GM12878 (cell line): Measurements from ENCODE around the gene SPAG17. TPM values are rescaled to one million over a fixed set of nuclear protein-coding genes. Genes with fewer than 3 reads are reported as not detected.

Experiments
- CHD1 ChIP-seq: IDR thresholded peaks from 2 replicates; pipeline ENCODE4 v1.6.1; 2012; ENCODE audit warnings: low read depth, low read length, improper control_type of control experiment
- E2F8 ChIP-seq: fragments of 450-650 bp; IDR thresholded peaks from 2 replicates; pipeline ENCODE4 v1.6.1; 2018; ENCODE audit warnings: mild to moderate bottlenecking, low read depth, moderate library complexity; ENCODE audit not compliant: partially characterized antibody
- JUNB ChIP-seq: IDR thresholded peaks from 2 replicates; pipeline ENCODE4 v1.6.1; 2016; ENCODE audit warnings: antibody characterized with exemption, mild to moderate bottlenecking
- KAT2A ChIP-seq: conservative IDR thresholded peaks from 2 replicates; pipeline ENCODE4 v1.6.1; 2011; ENCODE audit warnings: low read depth, low read length; ENCODE audit not compliant: control insufficient read depth
- NR2C1 ChIP-seq: fragments of 450-650 bp; IDR thresholded peaks from 2 replicates; pipeline ENCODE4 v1.6.1; 2017; ENCODE audit warnings: antibody characterized with exemption, mild to moderate bottlenecking, moderate library complexity
- polyA plus RNA-seq, 11 experiments: library from polyadenylated mRNA; depleted of rRNA in 4 of 11; unstranded in 6 of 11; stranded (reverse) in 5 of 11; fragments of >200 nt; fragmentation: Nextera tagmentation in 4 of 11; fragmentation: Illumina TruSeq in 1 of 11; extraction: Ambion mirVana in 4 of 11; extraction: Trizol in 1 of 11; gene quantifications; 1 replicate in 1 of 11; 2 replicates in 10 of 11; pipeline versions ENCODE4 v1.2.1 to v1.2.3, GENCODE V29; 2011 to 2016; ENCODE audit warnings: inconsistent platforms in 2 of 11, missing spikeins in 2 of 11, low read depth in 1 of 11
- total RNA-seq, 4 experiments: library from RNA; depleted of rRNA in 3 of 4; stranded (reverse); fragments of >200 nt in 3 of 4; fragmentation: Illumina TruSeq in 1 of 4; extraction: Trizol in 1 of 4; gene quantifications; 2 replicates each; pipeline versions ENCODE4 v1.2.1 to v1.2.3, GENCODE V29; 2013 to 2021
- TF ChIP-seq, protein P1 (sequence below): fragments of 450-650 bp; formaldehyde crosslinking; IDR thresholded peaks from 2 replicates; pipeline ENCODE4 v1.4.0; 2020; ENCODE audit warnings: mild to moderate bottlenecking, moderate library complexity

SPAG17 gene
- total and polyA plus RNA-seq, 10 of the 15 experiments (the other 5 are each of a cell fraction or from before 2014, with no cell fraction given), result 0.02 to 0.16 (median 0.03) TPM; not detected in 7

- TF ChIP-seq, protein P1, sequence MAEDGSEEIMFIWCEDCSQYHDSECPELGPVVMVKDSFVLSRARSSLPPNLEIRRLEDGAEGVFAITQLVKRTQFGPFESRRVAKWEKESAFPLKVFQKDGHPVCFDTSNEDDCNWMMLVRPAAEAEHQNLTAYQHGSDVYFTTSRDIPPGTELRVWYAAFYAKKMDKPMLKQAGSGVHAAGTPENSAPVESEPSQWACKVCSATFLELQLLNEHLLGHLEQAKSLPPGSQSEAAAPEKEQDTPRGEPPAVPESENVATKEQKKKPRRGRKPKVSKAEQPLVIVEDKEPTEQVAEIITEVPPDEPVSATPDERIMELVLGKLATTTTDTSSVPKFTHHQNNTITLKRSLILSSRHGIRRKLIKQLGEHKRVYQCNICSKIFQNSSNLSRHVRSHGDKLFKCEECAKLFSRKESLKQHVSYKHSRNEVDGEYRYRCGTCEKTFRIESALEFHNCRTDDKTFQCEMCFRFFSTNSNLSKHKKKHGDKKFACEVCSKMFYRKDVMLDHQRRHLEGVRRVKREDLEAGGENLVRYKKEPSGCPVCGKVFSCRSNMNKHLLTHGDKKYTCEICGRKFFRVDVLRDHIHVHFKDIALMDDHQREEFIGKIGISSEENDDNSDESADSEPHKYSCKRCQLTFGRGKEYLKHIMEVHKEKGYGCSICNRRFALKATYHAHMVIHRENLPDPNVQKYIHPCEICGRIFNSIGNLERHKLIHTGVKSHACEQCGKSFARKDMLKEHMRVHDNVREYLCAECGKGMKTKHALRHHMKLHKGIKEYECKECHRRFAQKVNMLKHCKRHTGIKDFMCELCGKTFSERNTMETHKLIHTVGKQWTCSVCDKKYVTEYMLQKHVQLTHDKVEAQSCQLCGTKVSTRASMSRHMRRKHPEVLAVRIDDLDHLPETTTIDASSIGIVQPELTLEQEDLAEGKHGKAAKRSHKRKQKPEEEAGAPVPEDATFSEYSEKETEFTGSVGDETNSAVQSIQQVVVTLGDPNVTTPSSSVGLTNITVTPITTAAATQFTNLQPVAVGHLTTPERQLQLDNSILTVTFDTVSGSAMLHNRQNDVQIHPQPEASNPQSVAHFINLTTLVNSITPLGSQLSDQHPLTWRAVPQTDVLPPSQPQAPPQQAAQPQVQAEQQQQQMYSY (CRISPR knock-in tag), result no peak
- TF ChIP-seq KAT2A (no peak), E2F8 (no peak), NR2C1 (no peak), CHD1 (no peak), JUNB (no peak)
Observed at GRCh38 chr1:117932576-117932975, 252.5 kb downstream of the SPAG17 start (continued).
